Testis (tissue), 2 donors: ENCODE data around the gene EIF2S3B.

Experiments
- CTCF ChIP-seq, 3 experiments: fragments of 450-650 bp in 2 of 3; fragments of 200-600 bp in 1 of 3; sonication (generic) in 1 of 3; IDR thresholded peaks; one replicate each; pipeline ENCODE4 v1.5.1; 2016 to 2019; ENCODE audit warnings: antibody characterized with exemption in 3 of 3, mild to moderate bottlenecking in 2 of 3, moderate library complexity in 1 of 3
- POLR2A ChIP-seq: fragments of 450-650 bp; IDR thresholded peaks from one replicate; pipeline ENCODE4 v1.6.1; 2017; ENCODE audit warnings: antibody characterized with exemption, mild to moderate bottlenecking, moderate library complexity

- no peak for TF ChIP-seq POLR2A
- no peak for TF ChIP-seq CTCF (IDR thresholded peaks at IDR 0.05)
Observed at GRCh38 chr12:10511756-10512355, 6.2 kb downstream of the EIF2S3B start.
